PC-9 (cell line): ENCODE data around the gene R3HDM2. TPM values are rescaled to one million over a fixed set of nuclear protein-coding genes. Genes with fewer than 3 reads are reported as not detected.

Experiments used
- BruUV-seq: library from RNA; stranded (reverse); fragments of 400-500 nt; replicated peaks from 2 replicates; lab custom pipeline; 2021; lab: Mats Ljungman, UMichigan
- CTCF ChIA-PET: fragments of 300-600 bp; sonication (Branson Sonifier 250); formaldehyde crosslinking; loops from one replicate; lab custom pipeline; 2022; ENCODE audit warnings: antibody characterized with exemption; lab: Charles Lee
- POLR2A ChIA-PET: fragments of 300-600 bp; sonication (Branson Sonifier 250); formaldehyde crosslinking; loops from one replicate; lab custom pipeline; 2022; ENCODE audit warnings: antibody characterized with exemption; ENCODE audit not compliant: unreplicated experiment; lab: Charles Lee
- DNase-seq, 2 experiments: peaks; one replicate each; pipeline versions ENCODE4 v3.0.0 to v3.0.0-alpha.2; 2015 to 2022; ENCODE audit warnings: mixed read lengths in 1 of 2
- H2AFZ ChIP-seq: fragments of 200-600 bp; sonication (generic); 2 replicates; pipeline ENCODE4 v1.8.1; 2017; ENCODE audit warnings: antibody characterized with exemption
- H3F3A ChIP-seq: fragments of 200-600 bp; sonication (generic); 2 replicates; pipeline ENCODE4 v1.8.1; 2017; ENCODE audit warnings: antibody characterized with exemption, mild to moderate bottlenecking, low read depth; ENCODE audit not compliant: insufficient read depth
- H3K27ac ChIP-seq: fragments of 200-600 bp; sonication (generic); 2 replicates; pipeline ENCODE4 v1.6.1; 2016; ENCODE audit warnings: mixed run types
- H3K27me3 ChIP-seq: fragments of 200-600 bp; sonication (generic); 2 replicates; pipeline ENCODE4 v1.6.1; 2016; ENCODE audit warnings: low read depth, mixed run types; ENCODE audit not compliant: insufficient read depth
- H3K36me3 ChIP-seq: fragments of 200-600 bp; sonication (generic); 2 replicates; pipeline ENCODE4 v1.6.1; 2016; ENCODE audit warnings: low read depth, mixed run types
- H3K4me1 ChIP-seq: fragments of 200-600 bp; sonication (generic); replicated peaks from 2 replicates; pipeline ENCODE4 v1.6.1; 2016; ENCODE audit warnings: mixed run types; ENCODE audit not compliant: insufficient read depth
- H3K4me2 ChIP-seq: fragments of 200-600 bp; sonication (generic); 2 replicates; pipeline ENCODE4 v1.6.1; 2017; ENCODE audit warnings: mixed run types
- H3K4me3 ChIP-seq: fragments of 200-600 bp; sonication (generic); 2 replicates; pipeline ENCODE4 v1.6.1; 2016; ENCODE audit warnings: mixed run types
- H3K79me2 ChIP-seq: fragments of 200-600 bp; sonication (generic); 2 replicates; pipeline ENCODE4 v1.6.1; 2017; ENCODE audit warnings: low read depth, mixed run types
- H3K9me2 ChIP-seq: fragments of 200-600 bp; sonication (generic); 2 replicates; pipeline ENCODE4 v1.8.1; 2017; ENCODE audit warnings: mild to moderate bottlenecking; ENCODE audit not compliant: insufficient read depth
- H3K9me3 ChIP-seq: fragments of 200-600 bp; sonication (generic); 2 replicates; pipeline ENCODE4 v1.8.1; 2016; ENCODE audit warnings: low read depth; ENCODE audit not compliant: insufficient read depth
- H4K20me1 ChIP-seq: fragments of 200-600 bp; sonication (generic); 2 replicates; pipeline ENCODE4 v1.8.1; 2017; ENCODE audit not compliant: insufficient read depth
- EZH2 ChIP-seq: fragments of 200-600 bp; sonication (generic); IDR thresholded peaks from 2 replicates; pipeline ENCODE4 v1.8.0; 2017; ENCODE audit warnings: antibody characterized with exemption, low read depth
- intact Hi-C: fragments of 100-400 bp; cut with micrococcal nuclease; formaldehyde crosslinking; loops from one replicate; pipeline ENCODE4 v1.10.0; 2022; ENCODE audit not compliant: unreplicated experiment
- total RNA-seq: library from RNA; stranded (reverse); gene quantifications from 2 replicates; pipeline ENCODE4 v1.2.3, GENCODE V29; 2021
- TF ChIP-seq, protein P1 (sequence below): fragments of 200-600 bp; sonication (generic); conservative IDR thresholded peaks from 2 replicates; pipeline ENCODE4 v1.6.1; 2017; ENCODE audit warnings: mixed run types, antibody characterized with exemption, mild to moderate bottlenecking, moderate library complexity

Gene R3HDM2
- total RNA-seq, 1 experiment from 2014 or later = 65.1 TPM

DNA sequence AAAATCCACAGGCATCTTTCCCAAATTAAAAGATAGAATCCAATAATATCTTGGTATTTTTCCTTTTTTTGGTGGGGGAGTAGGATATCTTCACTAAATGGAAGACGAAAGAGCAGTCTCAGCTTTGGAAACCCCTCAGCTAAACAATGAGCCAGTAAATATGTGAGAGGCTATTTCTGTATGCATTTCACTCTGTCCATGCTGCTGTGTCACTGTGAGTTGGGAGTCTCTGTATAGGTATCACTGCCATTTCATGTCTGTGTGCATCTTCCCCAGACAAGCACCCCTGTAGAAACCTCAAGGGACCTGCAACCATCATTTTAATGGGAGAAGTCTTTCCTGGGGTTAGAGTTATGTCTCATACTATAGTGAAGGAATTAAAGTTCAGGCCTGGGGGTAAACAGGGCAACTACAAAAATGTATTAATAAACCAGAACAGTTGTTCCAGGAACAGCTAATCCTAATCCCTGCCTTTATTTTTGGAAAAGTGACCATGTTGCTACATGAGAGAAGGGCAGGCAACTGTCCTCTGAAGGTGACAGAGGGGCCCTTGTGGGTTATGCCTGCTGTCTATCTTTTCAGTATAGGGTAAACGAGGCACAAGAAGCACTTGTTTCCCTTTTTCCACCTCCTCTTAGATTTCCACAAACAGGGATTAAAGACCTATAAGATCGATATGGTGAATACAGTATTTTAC is 168.6 kb downstream of the R3HDM2 start:
- H3K9me2 ChIP-seq = no peaks in the 10 kb centered on the region
- H3K4me1 ChIP-seq = no peaks in the 10 kb centered on the region
- H3K27me3 ChIP-seq = no peaks in the 10 kb centered on the region
- no peaks in the 10 kb centered on the region for H3K9me3 ChIP-seq
- no peak overlapping the region for H3K4me3 ChIP-seq
- ChIA-PET CTCF (no interaction called here), POLR2A (no interaction called here)
- H4K20me1 ChIP-seq = no peaks in the 10 kb centered on the region
- H3K4me2 ChIP-seq = no peak overlapping the region
- TF ChIP-seq, protein P1, sequence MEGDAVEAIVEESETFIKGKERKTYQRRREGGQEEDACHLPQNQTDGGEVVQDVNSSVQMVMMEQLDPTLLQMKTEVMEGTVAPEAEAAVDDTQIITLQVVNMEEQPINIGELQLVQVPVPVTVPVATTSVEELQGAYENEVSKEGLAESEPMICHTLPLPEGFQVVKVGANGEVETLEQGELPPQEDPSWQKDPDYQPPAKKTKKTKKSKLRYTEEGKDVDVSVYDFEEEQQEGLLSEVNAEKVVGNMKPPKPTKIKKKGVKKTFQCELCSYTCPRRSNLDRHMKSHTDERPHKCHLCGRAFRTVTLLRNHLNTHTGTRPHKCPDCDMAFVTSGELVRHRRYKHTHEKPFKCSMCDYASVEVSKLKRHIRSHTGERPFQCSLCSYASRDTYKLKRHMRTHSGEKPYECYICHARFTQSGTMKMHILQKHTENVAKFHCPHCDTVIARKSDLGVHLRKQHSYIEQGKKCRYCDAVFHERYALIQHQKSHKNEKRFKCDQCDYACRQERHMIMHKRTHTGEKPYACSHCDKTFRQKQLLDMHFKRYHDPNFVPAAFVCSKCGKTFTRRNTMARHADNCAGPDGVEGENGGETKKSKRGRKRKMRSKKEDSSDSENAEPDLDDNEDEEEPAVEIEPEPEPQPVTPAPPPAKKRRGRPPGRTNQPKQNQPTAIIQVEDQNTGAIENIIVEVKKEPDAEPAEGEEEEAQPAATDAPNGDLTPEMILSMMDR = no peak
- TF ChIP-seq EZH2 = no peak
- BruUV-seq = no TSS peak
- intact Hi-C loops = no loop called here
- H3F3A ChIP-seq = 0 out of 2 replicates have a peak, but pooled peaks cover 7% of the 10 kb centered on the region
- peaks cover 3% of the 10 kb centered on the region; the same call in 1 of the 2 replicates for H3K36me3 ChIP-seq
- no peaks in the 10 kb centered on the region for H3K79me2 ChIP-seq
- no peak overlapping the region for H2AFZ ChIP-seq
- H3K27ac ChIP-seq = no peak overlapping the region
- DNase-seq = no peak

GRCh38 chr12:57261428-57261865 is 169.4 kb downstream of the R3HDM2 start:
- H3K27ac ChIP-seq = no peak overlapping the region
- intact Hi-C loops = no loop called here
- ChIA-PET POLR2A (no interaction called here), CTCF (interaction anchor here (1.0 kb wide), 1 partner anchor 191 kb away, joined by 7 read pairs; no protein-coding TSS in a partner anchor)
- 0 out of 2 replicates have a peak, but pooled peaks cover 7% of the 10 kb centered on the region for H3F3A ChIP-seq
- no peaks in the 10 kb centered on the region for H3K27me3 ChIP-seq
- no peak overlapping the region for H3K4me3 ChIP-seq
- peaks cover 3% of the 10 kb centered on the region; the same call in 1 of the 2 replicates for H3K36me3 ChIP-seq
- DNase-seq = no peak
- no peak overlapping the region for H3K4me2 ChIP-seq
- no peaks in the 10 kb centered on the region for H3K9me3 ChIP-seq
- H3K9me2 ChIP-seq = no peaks in the 10 kb centered on the region
- no peaks in the 10 kb centered on the region for H3K79me2 ChIP-seq
- no peaks in the 10 kb centered on the region for H4K20me1 ChIP-seq
- no TSS peak for BruUV-seq
- no peak for TF ChIP-seq EZH2
- TF ChIP-seq, protein P1 = no peak
- no peak overlapping the region for H2AFZ ChIP-seq
- H3K4me1 ChIP-seq = no peaks in the 10 kb centered on the region

DNA sequence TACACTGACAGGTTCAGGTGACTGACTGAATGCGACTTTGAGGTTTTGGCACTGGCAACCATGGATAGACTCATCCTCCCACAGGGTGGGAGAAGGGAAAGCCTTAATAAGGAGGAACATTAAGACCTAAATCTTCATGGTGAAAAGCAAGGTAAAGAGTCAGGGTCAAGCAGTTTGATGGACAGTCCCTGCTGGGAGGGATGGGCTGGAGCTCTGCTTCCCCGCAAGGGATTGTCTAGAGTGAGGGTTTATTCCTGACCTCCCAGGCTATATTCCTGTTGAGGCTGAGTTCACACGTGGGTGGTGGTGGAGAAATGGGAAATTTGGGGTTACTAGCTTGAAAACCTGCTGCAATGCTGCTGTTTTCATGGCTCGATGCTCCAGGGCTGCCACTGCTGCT is 170.5 kb downstream of the R3HDM2 start:
- Histone ChIP-seq H3K4me1 (no peaks in the 10 kb centered on the region), H3K4me2 (no peak overlapping the region), H3K79me2 (no peaks in the 10 kb centered on the region), H2AFZ (no peak overlapping the region), H3K4me3 (no peak overlapping the region), H4K20me1 (no peaks in the 10 kb centered on the region), H3K9me2 (no peaks in the 10 kb centered on the region), H3F3A (0 out of 2 replicates have a peak, but pooled peaks cover 6% of the 10 kb centered on the region), H3K27me3 (no peaks in the 10 kb centered on the region), H3K9me3 (no peaks in the 10 kb centered on the region), H3K27ac (no peak overlapping the region), H3K36me3 (peaks cover 3% of the 10 kb centered on the region; the same call in 1 of the 2 replicates)
- ChIA-PET CTCF (no interaction called here), POLR2A (no interaction called here)
- TF ChIP-seq, protein P1 = no peak
- no peak for TF ChIP-seq EZH2
- DNase-seq = no peak
- intact Hi-C loops = no loop called here
- no TSS peak for BruUV-seq
